ENCODE data around the gene ESR1.

DNA sequence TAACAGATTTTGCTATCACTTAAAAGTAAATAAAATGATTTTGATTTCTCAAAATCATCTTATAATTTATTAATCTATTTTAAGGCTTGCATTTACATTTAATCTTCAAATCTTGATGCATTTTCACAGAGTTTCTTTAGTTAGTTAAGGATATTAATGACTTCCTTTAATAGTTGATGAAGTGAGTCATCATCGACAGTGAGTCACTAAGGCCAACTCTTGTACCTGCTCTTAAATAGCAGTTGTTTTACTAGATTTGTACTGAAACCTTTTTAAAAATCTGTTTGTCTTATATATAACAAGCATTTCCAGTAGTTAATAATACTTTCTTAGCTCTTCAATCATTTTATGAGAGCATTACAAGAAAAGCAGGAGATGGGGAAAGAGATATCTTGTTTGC is 191.7 kb downstream of the ESR1 start:
- TF ChIP-seq CTCF (IDR thresholded peaks at IDR 0.05; ENCODE audit: low read depth, low read length, poor library complexity, severe bottlenecking): no peak
- no peak for TF ChIP-seq EZH2phosphoT487 (IDR thresholded peaks at IDR 0.05; ENCODE audit: borderline replicate concordance, low read length)

Measured in DOHH2 (cell line).